ENCODE measurements around the gene GPHN.

DNA sequence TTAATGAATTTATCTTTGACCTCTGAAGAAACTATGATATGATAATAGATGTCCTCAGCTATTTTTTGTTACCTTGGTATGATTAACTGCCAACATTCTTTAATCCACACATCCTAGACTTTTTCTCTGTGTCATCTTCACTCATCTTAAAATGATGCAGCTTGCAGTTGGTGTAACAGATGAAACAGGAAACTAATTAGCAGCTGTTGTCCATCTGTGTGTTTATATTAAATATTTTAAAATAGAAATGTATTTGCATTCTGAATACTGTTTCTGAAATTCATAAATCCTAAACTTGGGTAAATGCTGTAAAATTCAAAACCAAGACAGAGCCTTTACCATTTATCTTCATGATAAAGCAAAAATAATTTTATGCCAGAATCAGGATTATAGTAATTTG, 625.2 kb downstream of the GPHN start:
- TF ChIP-seq, protein P1, sequence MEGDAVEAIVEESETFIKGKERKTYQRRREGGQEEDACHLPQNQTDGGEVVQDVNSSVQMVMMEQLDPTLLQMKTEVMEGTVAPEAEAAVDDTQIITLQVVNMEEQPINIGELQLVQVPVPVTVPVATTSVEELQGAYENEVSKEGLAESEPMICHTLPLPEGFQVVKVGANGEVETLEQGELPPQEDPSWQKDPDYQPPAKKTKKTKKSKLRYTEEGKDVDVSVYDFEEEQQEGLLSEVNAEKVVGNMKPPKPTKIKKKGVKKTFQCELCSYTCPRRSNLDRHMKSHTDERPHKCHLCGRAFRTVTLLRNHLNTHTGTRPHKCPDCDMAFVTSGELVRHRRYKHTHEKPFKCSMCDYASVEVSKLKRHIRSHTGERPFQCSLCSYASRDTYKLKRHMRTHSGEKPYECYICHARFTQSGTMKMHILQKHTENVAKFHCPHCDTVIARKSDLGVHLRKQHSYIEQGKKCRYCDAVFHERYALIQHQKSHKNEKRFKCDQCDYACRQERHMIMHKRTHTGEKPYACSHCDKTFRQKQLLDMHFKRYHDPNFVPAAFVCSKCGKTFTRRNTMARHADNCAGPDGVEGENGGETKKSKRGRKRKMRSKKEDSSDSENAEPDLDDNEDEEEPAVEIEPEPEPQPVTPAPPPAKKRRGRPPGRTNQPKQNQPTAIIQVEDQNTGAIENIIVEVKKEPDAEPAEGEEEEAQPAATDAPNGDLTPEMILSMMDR (IDR thresholded peaks at IDR 0.05) = no peak
- TF ChIP-seq POLR2AphosphoS5 (IDR thresholded peaks at IDR 0.05) = no peak

All from prostate gland (tissue), 2 donors.